Endothelial cell of umbilical vein (primary cell): Measurements from ENCODE around the gene ICE1.

ENCODE experiments used
- EZH2 ChIP-seq: IDR thresholded peaks from 2 replicates; pipeline ENCODE4 v1.6.1; 2012; ENCODE audit warnings: borderline replicate concordance, low read depth, mild to moderate bottlenecking, moderate library complexity, low read length, inconsistent platforms; ENCODE audit not compliant: severe bottlenecking
- FOS ChIP-seq: IDR thresholded peaks from 2 replicates; pipeline ENCODE4 v1.6.1; 2011; ENCODE audit warnings: mild to moderate bottlenecking, low read length, moderate library complexity, borderline replicate concordance; ENCODE audit not compliant: insufficient read depth
- GATA2 ChIP-seq: IDR thresholded peaks from 2 replicates; pipeline ENCODE4 v1.7.0; 2011; ENCODE audit warnings: low read depth, mild to moderate bottlenecking, moderate library complexity, mixed read lengths, low read length; ENCODE audit not compliant: insufficient read length, insufficient read depth
- JUN ChIP-seq: IDR thresholded peaks from 2 replicates; pipeline ENCODE4 v1.6.1; 2011; ENCODE audit warnings: borderline replicate concordance, low read depth; ENCODE audit not compliant: insufficient read length, insufficient read depth
- MYC ChIP-seq: IDR thresholded peaks from one replicate; pipeline ENCODE4 v1.6.1; 2011; ENCODE audit warnings: mild to moderate bottlenecking, low read depth, low read length
- POLR2A ChIP-seq: IDR thresholded peaks from 2 replicates; pipeline ENCODE4 v1.6.1; 2012; ENCODE audit warnings: low read depth, mild to moderate bottlenecking, control low read depth, low read length
- POLR2AphosphoS5 ChIP-seq: IDR thresholded peaks from 2 replicates; pipeline ENCODE4 v1.6.1; 2012; ENCODE audit warnings: low read depth, mild to moderate bottlenecking, control low read depth, low read length, moderate library complexity; ENCODE audit not compliant: insufficient read depth
- TF ChIP-seq, protein P1 (sequence below), 2 donors: IDR thresholded peaks; 1 replicate in 1 of 2; 2 replicates in 1 of 2; pipeline ENCODE4 v1.5.1; 2011; ENCODE audit warnings: low read length in 2 of 2, mild to moderate bottlenecking in 2 of 2, moderate library complexity in 2 of 2, control low read depth in 1 of 2, inconsistent platforms in 1 of 2, low read depth in 1 of 2; ENCODE audit not compliant: insufficient read depth in 1 of 2; ENCODE audit errors: extremely low read depth in 1 of 2
- TF ChIP-seq, protein P2 (sequence below): IDR thresholded peaks from 2 replicates; pipeline ENCODE4 v1.6.1; 2011; ENCODE audit not compliant: insufficient read depth, insufficient read length

DNA sequence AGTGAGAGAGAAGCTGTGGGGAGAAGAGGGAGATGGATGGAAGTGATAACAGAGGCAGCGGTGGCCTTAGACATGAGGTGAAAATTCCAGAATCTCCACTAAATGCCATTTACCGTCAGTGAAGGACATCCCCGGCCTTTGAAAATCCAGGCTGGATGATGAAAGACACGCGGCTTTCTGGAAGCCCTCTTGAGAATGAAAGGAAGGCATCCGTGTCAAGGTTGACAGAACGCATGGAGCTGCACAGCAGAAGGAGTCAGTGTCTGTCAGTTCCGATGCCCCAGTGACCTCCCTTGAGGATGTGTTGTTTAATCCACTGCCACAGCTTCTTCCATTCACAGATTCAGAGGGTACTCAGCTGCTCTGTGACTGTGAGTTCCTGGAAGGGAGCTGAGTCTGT is 114.9 kb downstream of the ICE1 start:
- TF ChIP-seq, protein P1, sequence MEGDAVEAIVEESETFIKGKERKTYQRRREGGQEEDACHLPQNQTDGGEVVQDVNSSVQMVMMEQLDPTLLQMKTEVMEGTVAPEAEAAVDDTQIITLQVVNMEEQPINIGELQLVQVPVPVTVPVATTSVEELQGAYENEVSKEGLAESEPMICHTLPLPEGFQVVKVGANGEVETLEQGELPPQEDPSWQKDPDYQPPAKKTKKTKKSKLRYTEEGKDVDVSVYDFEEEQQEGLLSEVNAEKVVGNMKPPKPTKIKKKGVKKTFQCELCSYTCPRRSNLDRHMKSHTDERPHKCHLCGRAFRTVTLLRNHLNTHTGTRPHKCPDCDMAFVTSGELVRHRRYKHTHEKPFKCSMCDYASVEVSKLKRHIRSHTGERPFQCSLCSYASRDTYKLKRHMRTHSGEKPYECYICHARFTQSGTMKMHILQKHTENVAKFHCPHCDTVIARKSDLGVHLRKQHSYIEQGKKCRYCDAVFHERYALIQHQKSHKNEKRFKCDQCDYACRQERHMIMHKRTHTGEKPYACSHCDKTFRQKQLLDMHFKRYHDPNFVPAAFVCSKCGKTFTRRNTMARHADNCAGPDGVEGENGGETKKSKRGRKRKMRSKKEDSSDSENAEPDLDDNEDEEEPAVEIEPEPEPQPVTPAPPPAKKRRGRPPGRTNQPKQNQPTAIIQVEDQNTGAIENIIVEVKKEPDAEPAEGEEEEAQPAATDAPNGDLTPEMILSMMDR (IDR thresholded peaks at IDR 0.05; ENCODE audit: extremely low read depth in 1 of 2, insufficient read depth in 1 of 2, low read depth in 1 of 2, low read length in 2 of 2): no peak
- TF ChIP-seq POLR2A (no peak), EZH2 (no peak), MYC (no peak), GATA2 (no peak), JUN (no peak), POLR2AphosphoS5 (no peak), FOS (no peak)
- TF ChIP-seq, protein P2, sequence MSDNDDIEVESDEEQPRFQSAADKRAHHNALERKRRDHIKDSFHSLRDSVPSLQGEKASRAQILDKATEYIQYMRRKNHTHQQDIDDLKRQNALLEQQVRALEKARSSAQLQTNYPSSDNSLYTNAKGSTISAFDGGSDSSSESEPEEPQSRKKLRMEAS: no peak
